ENCODE measurements around the gene TMEM53. TPM values are rescaled to one million over a fixed set of nuclear protein-coding genes. Genes with fewer than 3 reads are reported as not detected.

TMEM53 gene
- total RNA-seq, 1 experiment from 2014 or later, result 3.3 TPM

- H3K27me3 ChIP-seq (replicated peaks; ENCODE audit: insufficient read depth, low read depth, low read length, poor library complexity), result no peaks in the 10 kb centered on the region
- H3K27ac ChIP-seq (ENCODE audit: low read depth, low read length, poor library complexity, severe bottlenecking), result no peak overlapping the region
- H3K9me3 ChIP-seq (ENCODE audit: low read depth, low read length, poor library complexity, severe bottlenecking), result no peaks in the 10 kb centered on the region
- H3K36me3 ChIP-seq (ENCODE audit: insufficient read depth, low read length, poor library complexity, severe bottlenecking), result peaks cover 68% of the 10 kb centered on the region
- BruUV-seq (replicated peaks), result no TSS peak
- TF ChIP-seq EZH2 (IDR thresholded peaks at IDR 0.05; ENCODE audit: borderline replicate concordance, low read depth, low read length, poor library complexity, severe bottlenecking) (no peak), CTCF (conservative IDR thresholded peaks at IDR 0.05; ENCODE audit: low read depth, low read length) (no peak)
- POLR2A ChIA-PET (ENCODE audit: low non-redundant PET), result interaction anchor here (0.7 kb wide), 1 partner anchor 1246 kb away, joined by 3 read pairs; no protein-coding TSS in a partner anchor
- DNase-seq (ENCODE audit: low spot score), result no peak
- no peaks in the 10 kb centered on the region for H3K4me1 ChIP-seq (ENCODE audit: insufficient read depth, low read length, poor library complexity, severe bottlenecking)
- no peak overlapping the region for H3K4me3 ChIP-seq (ENCODE audit: low read depth, low read length, poor library complexity, severe bottlenecking)
- intact Hi-C loops (cut with micrococcal nuclease; ENCODE audit: unreplicated experiment), result no loop called here
- CTCF ChIA-PET, result interaction anchor here (0.8 kb wide), 1 partner anchor 11 kb away, joined by 3 read pairs; no protein-coding TSS in a partner anchor
These were observed 32.9 kb downstream of the TMEM53 start for GRCh38 chr1:44641126-44642102.

GRCh38 chr1:44640200-44640853 is 34.0 kb downstream of the TMEM53 start:
- ChIA-PET POLR2A (ENCODE audit: low non-redundant PET) (no interaction called here), CTCF (no interaction called here)
- intact Hi-C loops (cut with micrococcal nuclease; ENCODE audit: unreplicated experiment), result no loop called here
- H3K4me1 ChIP-seq (ENCODE audit: insufficient read depth, low read length, poor library complexity, severe bottlenecking), result no peaks in the 10 kb centered on the region
- BruUV-seq (replicated peaks), result no TSS peak
- no peaks in the 10 kb centered on the region for H3K9me3 ChIP-seq (ENCODE audit: low read depth, low read length, poor library complexity, severe bottlenecking)
- no peak overlapping the region for H3K27ac ChIP-seq (ENCODE audit: low read depth, low read length, poor library complexity, severe bottlenecking)
- no peaks in the 10 kb centered on the region for H3K27me3 ChIP-seq (replicated peaks; ENCODE audit: insufficient read depth, low read depth, low read length, poor library complexity)
- DNase-seq (ENCODE audit: low spot score), result no peak
- peaks cover 71% of the 10 kb centered on the region for H3K36me3 ChIP-seq (ENCODE audit: insufficient read depth, low read length, poor library complexity, severe bottlenecking)
- no peak for TF ChIP-seq CTCF (conservative IDR thresholded peaks at IDR 0.05; ENCODE audit: low read depth, low read length)
- no peak overlapping the region for H3K4me3 ChIP-seq (ENCODE audit: low read depth, low read length, poor library complexity, severe bottlenecking)

- no peaks in the 10 kb centered on the region for H3K27me3 ChIP-seq (replicated peaks; ENCODE audit: insufficient read depth, low read depth, low read length, poor library complexity)
- no peak for TF ChIP-seq CTCF (conservative IDR thresholded peaks at IDR 0.05; ENCODE audit: low read depth, low read length)
- no peak for TF ChIP-seq EZH2 (IDR thresholded peaks at IDR 0.05; ENCODE audit: borderline replicate concordance, low read depth, low read length, poor library complexity, severe bottlenecking)
- intact Hi-C loops (cut with micrococcal nuclease; ENCODE audit: unreplicated experiment), result no loop called here
- no peak overlapping the region for H3K27ac ChIP-seq (ENCODE audit: low read depth, low read length, poor library complexity, severe bottlenecking)
- DNase-seq (ENCODE audit: low spot score), result no peak
- POLR2A ChIA-PET (ENCODE audit: low non-redundant PET), result interaction anchor here (0.6 kb wide), 1 partner anchor 412 kb away, joined by 3 read pairs; no protein-coding TSS in a partner anchor
- peaks cover 68% of the 10 kb centered on the region for H3K36me3 ChIP-seq (ENCODE audit: insufficient read depth, low read length, poor library complexity, severe bottlenecking)
- CTCF ChIA-PET, result interaction anchor here (0.6 kb wide), 1 partner anchor 652 kb away, joined by 4 read pairs; no protein-coding TSS in a partner anchor
- no peaks in the 10 kb centered on the region for H3K9me3 ChIP-seq (ENCODE audit: low read depth, low read length, poor library complexity, severe bottlenecking)
- no TSS peak for BruUV-seq (replicated peaks)
- H3K4me3 ChIP-seq (ENCODE audit: low read depth, low read length, poor library complexity, severe bottlenecking), result no peak overlapping the region
- peaks cover 3% of the 10 kb centered on the region for H3K4me1 ChIP-seq (ENCODE audit: insufficient read depth, low read length, poor library complexity, severe bottlenecking)
These were observed 36.4 kb downstream of the TMEM53 start for GRCh38 chr1:44637702-44638411.
